Stimulated activated CD4-positive, alpha-beta T cell treated with anti-CD3 and anti-CD28 coated beads, Interleukin-4, amount 100 ng/mL, for 24 hours (primary cell): Measurements from ENCODE around the gene COQ8A.

Experiments used
- DNase-seq: peaks from one replicate; pipeline ENCODE4 v3.0.0-alpha.2; 2020

COQ8A gene

DNA sequence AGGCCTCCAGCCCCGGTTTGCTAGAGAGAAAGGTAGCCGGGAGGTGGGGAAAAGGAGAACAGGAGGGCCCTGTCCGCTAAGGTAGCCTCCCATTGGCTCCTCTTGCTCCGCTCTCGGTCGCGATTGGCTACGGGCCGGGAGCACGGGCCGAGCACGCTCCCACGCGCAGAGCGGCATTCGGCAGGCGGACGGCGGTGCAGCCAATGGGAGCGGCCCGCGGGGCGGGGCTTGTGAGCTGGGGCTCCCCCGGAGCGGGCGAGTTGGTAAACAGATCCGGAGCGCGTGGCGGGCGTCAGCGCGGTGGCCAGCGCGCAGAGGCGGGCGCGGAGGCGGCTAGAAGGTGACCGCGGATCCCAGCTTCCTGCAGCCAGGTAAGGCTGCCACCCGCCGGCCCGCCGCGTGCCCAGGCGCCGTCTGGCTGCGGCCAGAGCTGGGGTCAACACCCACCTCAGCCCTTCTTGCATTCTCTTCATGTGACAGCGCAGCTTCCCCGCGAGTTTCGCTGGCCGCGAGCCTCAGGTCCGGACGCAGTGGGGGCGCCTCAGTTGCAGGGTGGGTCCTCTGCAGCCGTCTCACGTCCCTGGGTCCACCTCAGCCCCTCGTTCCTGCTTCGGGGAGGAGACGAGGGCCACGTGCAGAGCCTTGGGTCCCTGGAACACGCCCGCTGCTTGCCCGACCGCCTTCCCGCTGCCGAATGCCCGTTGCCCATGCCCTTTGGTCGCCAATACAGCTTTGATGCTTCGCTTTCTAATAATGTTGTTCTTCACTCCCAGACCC lies at the start of gene COQ8A:
Gene COQ8A (plus strand): TSS at position 266 of the 777 bp plus-strand sequence. CDS start 21,092 bp downstream, outside the sequence.
- peak; percentile 99 for DNase-seq

DNA sequence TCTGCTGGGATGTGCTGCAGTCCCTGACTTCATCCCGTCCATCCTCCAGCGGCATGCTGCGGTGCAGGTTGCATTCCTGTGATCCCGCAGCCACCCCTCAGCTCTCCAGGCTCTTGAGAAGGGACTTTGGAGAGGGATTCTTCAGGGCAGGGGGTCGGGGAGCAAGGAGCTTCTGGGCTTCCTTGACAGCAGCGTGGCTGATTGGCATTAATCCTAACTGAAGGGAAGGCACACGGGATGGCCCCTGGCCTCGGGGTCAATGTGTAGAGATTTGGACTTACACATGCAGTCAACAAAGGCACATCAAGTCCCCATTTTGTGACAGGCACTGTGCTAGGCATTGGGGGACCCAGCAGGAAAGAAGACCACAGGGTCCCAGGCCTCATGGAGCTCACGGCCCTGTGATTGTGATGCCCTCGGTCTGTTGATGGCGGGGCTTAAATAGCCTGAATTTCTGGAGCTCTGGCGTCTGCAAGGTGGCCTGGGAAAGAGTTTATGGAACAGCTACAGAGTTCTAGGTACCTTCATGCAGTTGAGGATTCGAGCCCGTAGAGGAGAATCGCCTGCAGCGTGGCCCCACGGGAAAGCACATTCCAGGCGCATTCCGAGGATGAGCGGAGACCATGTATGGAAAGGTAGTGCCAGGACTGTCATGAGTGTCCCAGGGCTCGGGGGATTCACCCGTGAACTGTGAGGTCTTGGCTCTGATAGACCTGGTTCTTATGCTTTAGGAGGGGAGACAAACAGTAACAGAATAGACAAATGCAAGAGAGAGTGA lies 49.6 kb upstream of the COQ8A start:
- no peak for DNase-seq

- no peak for DNase-seq
These were observed 48.7 kb upstream of the COQ8A start for GRCh38 chr1:226891346-226891745.

GRCh38 chr1:226891846-226892523 lies 48.1 kb upstream of the COQ8A start:
- no peak for DNase-seq

DNA sequence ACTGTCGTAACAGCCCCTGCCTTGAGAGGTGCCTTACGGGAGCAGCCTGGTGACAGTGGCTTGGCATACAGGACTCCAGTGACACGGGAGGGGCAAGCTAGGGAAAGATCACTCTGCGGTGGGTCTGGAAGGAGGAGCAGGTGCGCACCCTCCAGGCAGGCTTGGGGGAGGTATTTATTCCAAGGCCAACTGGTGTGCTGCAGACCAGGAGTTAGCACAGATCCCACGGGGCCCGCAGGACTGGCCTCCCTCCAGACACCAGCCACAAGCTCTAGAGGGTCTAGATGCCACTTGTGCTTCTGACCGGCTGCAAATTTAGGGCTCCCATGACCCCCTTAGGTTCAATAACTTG lies 47.6 kb upstream of the COQ8A start:
- no peak for DNase-seq

- DNase-seq: no peak
These were observed 46.2 kb upstream of the COQ8A start for GRCh38 chr1:226893936-226894335.

DNA sequence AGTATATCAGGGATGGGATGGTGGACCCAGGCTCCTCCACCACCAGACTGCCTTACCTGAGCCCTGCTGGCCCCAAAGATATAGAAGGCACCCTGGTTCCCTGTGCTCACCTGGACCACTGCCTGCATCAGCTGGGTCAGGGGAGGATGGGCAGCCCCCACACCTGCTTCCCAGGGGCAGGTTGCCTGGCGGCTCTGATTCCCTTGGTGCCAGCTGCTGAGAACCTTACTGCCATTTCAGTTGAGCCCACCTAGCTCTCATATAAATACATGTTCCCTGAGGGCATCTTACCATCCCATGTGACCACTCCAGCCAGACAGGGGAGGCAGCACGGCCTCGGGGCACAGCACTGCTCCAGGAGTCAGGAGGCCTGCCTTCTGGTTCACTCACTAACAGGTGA lies 45.3 kb upstream of the COQ8A start:
- DNase-seq: no peak

DNA sequence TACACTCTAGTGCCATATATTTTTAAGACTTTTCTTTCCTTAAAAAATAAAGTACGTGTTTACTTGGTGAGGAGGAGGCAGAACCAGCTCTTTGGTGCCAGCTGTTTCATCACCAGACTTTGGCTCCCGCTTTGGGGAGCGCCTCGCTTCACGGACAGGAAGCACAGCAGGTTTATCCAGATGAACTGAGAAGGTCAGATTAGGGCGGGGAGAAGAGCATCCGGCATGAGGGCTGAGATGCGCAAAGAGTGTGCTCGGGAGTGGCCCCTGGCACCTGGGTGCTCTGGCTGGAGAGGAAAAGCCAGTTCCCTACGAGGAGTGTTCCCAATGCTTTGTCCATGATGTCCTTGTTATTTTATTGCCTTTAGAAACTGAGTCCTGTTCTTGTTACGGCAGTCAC lies 44.5 kb upstream of the COQ8A start:
- no peak for DNase-seq

- no peak for DNase-seq
These were observed 41.8 kb upstream of the COQ8A start for GRCh38 chr1:226898246-226898645.

- no peak for DNase-seq
These were observed 38.7 kb upstream of the COQ8A start for GRCh38 chr1:226901421-226901820.

DNA sequence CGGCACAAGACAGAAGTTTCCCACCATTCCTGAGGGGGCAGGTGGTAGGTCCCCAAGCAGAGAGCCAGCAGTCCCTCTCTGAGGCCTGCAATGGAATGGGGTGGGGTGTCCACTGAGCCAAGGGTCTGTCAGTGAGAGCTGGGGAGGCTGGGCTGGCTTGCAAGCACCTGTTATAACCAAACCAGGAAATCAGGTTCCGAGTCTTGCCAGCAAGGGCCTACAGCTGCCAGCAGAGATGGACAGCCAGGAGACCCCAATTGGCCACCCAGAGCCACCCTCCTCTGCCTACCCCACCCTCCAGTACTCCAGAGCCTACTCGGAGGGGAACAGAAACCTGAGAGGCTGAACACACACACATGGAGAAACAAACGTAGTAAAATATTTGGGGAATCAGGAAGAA lies 37.5 kb upstream of the COQ8A start:
- no peak for DNase-seq

GRCh38 chr1:226903819-226904716 lies 36.0 kb upstream of the COQ8A start:
- DNase-seq: no peak

DNA sequence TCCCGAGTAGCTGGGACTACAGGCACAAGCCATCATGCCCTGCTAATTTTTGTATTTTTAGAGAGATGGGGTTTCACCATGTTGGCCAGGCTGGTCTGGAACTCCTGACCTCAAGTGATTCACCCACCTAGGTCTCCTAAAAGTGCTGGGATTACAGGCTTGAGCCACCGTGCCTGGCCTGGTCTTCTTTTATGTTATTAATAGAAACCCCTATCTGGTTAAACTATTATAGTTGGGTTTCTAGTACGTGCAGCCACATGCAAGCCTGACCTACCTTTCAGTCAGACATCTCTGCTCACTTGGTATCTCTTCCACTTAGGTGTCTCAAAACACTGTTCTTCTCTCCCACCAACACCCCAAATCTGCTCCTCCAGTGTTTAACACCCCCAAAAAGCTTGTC lies 35.3 kb upstream of the COQ8A start:
- DNase-seq: no peak

GRCh38 chr1:226908419-226908818 lies 31.7 kb upstream of the COQ8A start:
- no peak for DNase-seq

DNA sequence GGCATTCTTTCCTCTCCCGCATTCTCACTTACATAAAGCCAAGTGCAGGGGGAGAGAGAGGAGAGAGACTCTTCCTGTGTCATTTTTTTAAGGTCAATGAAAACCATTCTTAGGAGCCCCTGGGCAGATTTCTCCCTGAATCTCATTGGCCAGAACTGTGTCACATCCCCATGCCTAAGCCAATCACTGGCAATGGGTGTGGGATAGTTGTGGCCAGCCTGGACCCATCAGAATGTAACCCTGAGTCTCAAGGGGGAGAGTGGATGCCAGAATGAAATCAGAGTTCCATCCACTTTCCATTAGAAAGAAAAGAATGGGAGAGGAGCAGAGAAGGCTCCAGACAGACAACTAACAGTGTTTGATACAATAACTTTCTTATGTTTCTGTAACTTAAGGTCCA lies 31.2 kb upstream of the COQ8A start:
- DNase-seq: no peak

- DNase-seq: peak; percentile 38
These were observed 27.4 kb upstream of the COQ8A start for GRCh38 chr1:226912587-226913176.

- no peak for DNase-seq
These were observed 24.5 kb upstream of the COQ8A start for GRCh38 chr1:226915672-226915995.

GRCh38 chr1:226916497-226916896 lies 23.6 kb upstream of the COQ8A start:
- no peak for DNase-seq

- no peak for DNase-seq
These were observed 20.5 kb upstream of the COQ8A start for GRCh38 chr1:226919587-226919986.

- no peak for DNase-seq
These were observed 20.1 kb upstream of the COQ8A start for GRCh38 chr1:226919995-226920394.

GRCh38 chr1:226920446-226920894 lies 19.6 kb upstream of the COQ8A start:
- DNase-seq: no peak

GRCh38 chr1:226921504-226921903 lies 18.6 kb upstream of the COQ8A start:
- DNase-seq: no peak
